ENCODE measurements around the gene CSTF2T.

Gene CSTF2T

DNA sequence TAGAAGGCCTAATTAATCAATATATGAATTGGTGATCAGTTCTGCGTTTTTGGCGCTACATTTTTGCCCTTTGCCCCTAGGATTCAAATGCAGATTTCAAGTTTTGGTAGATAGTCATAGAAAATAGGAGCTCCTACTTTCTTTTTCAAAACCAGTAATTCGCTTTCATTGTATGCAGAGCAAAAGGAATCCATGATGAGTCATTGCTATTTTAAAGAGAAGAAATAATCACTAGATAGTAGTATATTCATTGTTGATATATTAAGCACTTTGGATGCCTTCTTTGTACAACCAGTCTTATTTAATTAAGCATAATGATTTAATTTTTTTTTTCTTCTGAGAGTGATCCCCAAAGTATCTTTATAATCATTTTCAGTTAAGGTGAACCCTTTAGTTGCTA is 50.3 kb downstream of the CSTF2T start:
- DNase-seq (ENCODE audit: low read depth, low spot score) = no peak
